Fibroblast of skin of left biceps (primary cell): ENCODE data around the gene UBASH3A.
A peak's percentile ranks its signal among the peaks of the same experiment; 100 is the strongest.

ENCODE experiments used
- DNase-seq, 2 experiments: peaks; one replicate each; pipeline ENCODE4 v3.0.0-alpha.2; 2013; ENCODE audit warnings: low read depth in 2 of 2

The UBASH3A gene

GRCh38 chr21:42451941-42452340, 48.2 kb downstream of the UBASH3A start:
- DNase-seq, result no peak

GRCh38 chr21:42452401-42453223, 48.9 kb downstream of the UBASH3A start:
- no peak for DNase-seq

- no peak for DNase-seq
Observed at GRCh38 chr21:42453224-42453985, 49.7 kb downstream of the UBASH3A start.

- no peak for DNase-seq
Observed at GRCh38 chr21:42453986-42454570, 50.4 kb downstream of the UBASH3A start.

GRCh38 chr21:42454786-42455185, 51.1 kb downstream of the UBASH3A start:
- DNase-seq, result no peak

GRCh38 chr21:42455196-42455595, 51.5 kb downstream of the UBASH3A start:
- DNase-seq, result no peak

- DNase-seq, result no peak
Observed at GRCh38 chr21:42455754-42456440, 52.2 kb downstream of the UBASH3A start.

- DNase-seq, result no peak
Observed at GRCh38 chr21:42456457-42456856, 52.8 kb downstream of the UBASH3A start.

- no peak for DNase-seq
Observed at GRCh38 chr21:42459082-42459460, 55.4 kb downstream of the UBASH3A start.

- no peak for DNase-seq
Observed at GRCh38 chr21:42459546-42460215, 56.0 kb downstream of the UBASH3A start.

GRCh38 chr21:42460391-42461184, 56.9 kb downstream of the UBASH3A start:
- DNase-seq, result no peak

GRCh38 chr21:42461185-42461520, 57.5 kb downstream of the UBASH3A start:
- DNase-seq, result no peak

GRCh38 chr21:42461881-42462877, 58.5 kb downstream of the UBASH3A start:
- DNase-seq, result no peak

- DNase-seq, result peak in 1 of 2 experiments; percentile 1
Observed at GRCh38 chr21:42463861-42464515, 60.3 kb downstream of the UBASH3A start.

- DNase-seq, result no peak
Observed at GRCh38 chr21:42465008-42465802, 61.5 kb downstream of the UBASH3A start.

GRCh38 chr21:42465803-42466127, 62.1 kb downstream of the UBASH3A start:
- no peak for DNase-seq

- no peak for DNase-seq
Observed at GRCh38 chr21:42466700-42467099, 63.0 kb downstream of the UBASH3A start.
